CD14-positive monocyte (primary cell): Measurements from ENCODE around the gene LIX1. TPM values are rescaled to one million over a fixed set of nuclear protein-coding genes. Genes with fewer than 3 reads are reported as not detected.
"Not testable (repeated sequence)": the region's sequence is repeated elsewhere in the genome, so short reads cannot be mapped to it uniquely, and the experiment has no call there.

Experiments
- DNase-seq, 3 donors: peaks; one replicate each; pipeline ENCODE4 v3.0.0-alpha.2; 2011 to 2022
- H2AFZ ChIP-seq: 2 replicates; pipeline ENCODE4 v1.6.0; 2012; ENCODE audit warnings: mild to moderate bottlenecking, low read depth, low read length, inconsistent platforms; ENCODE audit not compliant: insufficient read depth, poor library complexity, severe bottlenecking
- H3K27ac ChIP-seq, 2 donors: 1 replicate in 1 of 2; 2 replicates in 1 of 2; pipeline ENCODE4 v1.5.1; 2012 to 2013; ENCODE audit warnings: low read length in 2 of 2, control low read depth in 1 of 2, inconsistent platforms in 1 of 2, low read depth in 1 of 2, mild to moderate bottlenecking in 1 of 2
- H3K27me3 ChIP-seq, 2 donors: one replicate each; pipeline versions ENCODE4 v1.6.0 to v1.6.1; 2011 to 2013; ENCODE audit warnings: low read length in 2 of 2; ENCODE audit not compliant: control insufficient read depth in 2 of 2, insufficient read depth in 2 of 2
- H3K36me3 ChIP-seq, 2 donors: replicated peaks in 1 of 2; 1 replicate in 1 of 2; 2 replicates in 1 of 2; pipeline versions ENCODE4 v1.5.1 to v1.6.1; 2012 to 2013; ENCODE audit warnings: low read length in 2 of 2, control low read depth in 1 of 2, inconsistent platforms in 1 of 2, mild to moderate bottlenecking in 1 of 2; ENCODE audit not compliant: insufficient read depth in 2 of 2, control insufficient read depth in 1 of 2
- H3K4me1 ChIP-seq, 2 donors: 1 replicate in 1 of 2; 2 replicates in 1 of 2; pipeline versions ENCODE4 v1.5.1 to v1.6.1; 2012 to 2013; ENCODE audit warnings: low read length in 2 of 2, control low read depth in 1 of 2, inconsistent platforms in 1 of 2, mild to moderate bottlenecking in 1 of 2, moderate library complexity in 1 of 2; ENCODE audit not compliant: insufficient read depth in 2 of 2, control insufficient read depth in 1 of 2
- H3K4me2 ChIP-seq: replicated peaks from 2 replicates; pipeline ENCODE3; 2012; ENCODE audit warnings: low read length, moderate library complexity, mild to moderate bottlenecking; ENCODE audit not compliant: poor library complexity, severe bottlenecking; ENCODE audit errors: extremely low read depth
- H3K4me3 ChIP-seq, 3 experiments: fragments of 200-600 bp in 1 of 3; sonication (generic) in 1 of 3; replicated peaks in 1 of 3; 1 replicate in 2 of 3; 2 replicates in 1 of 3; pipeline ENCODE4 v1.5.1; 2011 to 2013; ENCODE audit warnings: low read length in 3 of 3, mild to moderate bottlenecking in 3 of 3, control low read depth in 2 of 3, low read depth in 2 of 3, inconsistent platforms in 1 of 3, moderate library complexity in 1 of 3
- H3K79me2 ChIP-seq: 2 replicates; pipeline ENCODE4 v1.6.0; 2012; ENCODE audit warnings: mild to moderate bottlenecking, control low read depth, inconsistent platforms, low read length, moderate library complexity; ENCODE audit not compliant: insufficient read depth
- H3K9ac ChIP-seq: 2 replicates; pipeline ENCODE4 v1.6.0; 2017; ENCODE audit warnings: low read length, mild to moderate bottlenecking; ENCODE audit not compliant: insufficient read depth, poor library complexity, severe bottlenecking
- H3K9me3 ChIP-seq, 2 donors: replicated peaks in 1 of 2; 1 replicate in 1 of 2; 2 replicates in 1 of 2; pipeline versions ENCODE4 v1.5.1 to v1.6.1; 2012 to 2013; ENCODE audit warnings: low read length in 2 of 2, control low read depth in 1 of 2; ENCODE audit not compliant: control insufficient read depth in 1 of 2, insufficient read depth in 1 of 2
- H4K20me1 ChIP-seq: 2 replicates; pipeline ENCODE4 v1.6.0; 2012; ENCODE audit warnings: mild to moderate bottlenecking, low read length, control low read depth, moderate library complexity; ENCODE audit not compliant: insufficient read depth
- H3K27ac Mint-ChIP-seq, 7 donors: one replicate each; pipeline ENCODE4 v1.8.0; 2020; ENCODE audit warnings: mild to moderate bottlenecking in 7 of 7, mixed read lengths in 7 of 7, moderate library complexity in 6 of 7, inconsistent platforms in 2 of 7
- H3K27me3 Mint-ChIP-seq, 3 donors: one replicate each; pipeline ENCODE4 v1.8.0; 2021 to 2022; ENCODE audit warnings: low read depth in 3 of 3, mild to moderate bottlenecking in 3 of 3, mixed read lengths in 3 of 3, moderate library complexity in 3 of 3, inconsistent platforms in 1 of 3
- H3K36me3 Mint-ChIP-seq, 2 donors: one replicate each; pipeline ENCODE4 v1.8.0; 2020; ENCODE audit warnings: mixed read lengths in 2 of 2, inconsistent platforms in 1 of 2, mild to moderate bottlenecking in 1 of 2
- H3K4me1 Mint-ChIP-seq: one replicate; pipeline ENCODE4 v1.8.0; 2020; ENCODE audit warnings: mild to moderate bottlenecking, mixed read lengths
- H3K4me3 Mint-ChIP-seq, 2 donors: one replicate each; pipeline ENCODE4 v1.8.0; 2020; ENCODE audit warnings: mild to moderate bottlenecking in 2 of 2, mixed read lengths in 2 of 2, moderate library complexity in 1 of 2
- H3K9me3 Mint-ChIP-seq, 7 donors: one replicate each; pipeline ENCODE4 v1.8.0; 2020 to 2022; ENCODE audit warnings: mixed read lengths in 7 of 7, mild to moderate bottlenecking in 6 of 7, moderate library complexity in 6 of 7, inconsistent platforms in 2 of 7
- WGBS: methylation state at CpG from one replicate; pipeline ENCODE4 v1.1.5; 2013; ENCODE audit warnings: missing lambda C conversion rate; ENCODE audit not compliant: insufficient coverage; 5-methylcytosine and 5-hydroxymethylcytosine counted together
- intact Hi-C, 2 donors: fragments of 100-400 bp; cut with micrococcal nuclease; formaldehyde crosslinking; loops; one replicate each; pipeline versions ENCODE4 v1.15.0 to v1.15.1; 2023
- polyA plus RNA-seq, 3 donors: library from polyadenylated mRNA; depleted of rRNA in 1 of 3; unstranded in 2 of 3; stranded (reverse) in 1 of 3; fragments of 300-500 nt in 2 of 3; fragments of >200 nt in 1 of 3; fragmentation: Illumina TruSeq in 2 of 3; gene quantifications; 1 replicate in 2 of 3; 2 replicates in 1 of 3; pipeline ENCODE4 v1.2.3, GENCODE V29; 2012 to 2021
- TF ChIP-seq, protein P1 (sequence below): fragments of 200-600 bp; IDR thresholded peaks from one replicate; pipeline ENCODE4 v1.8.0; 2022; ENCODE audit warnings: antibody characterized with exemption, mild to moderate bottlenecking

LIX1 gene
- polyA plus RNA-seq, 3 donors, result not detected

- Histone ChIP-seq H3K36me3 (peaks cover 19 to 24% of the 10 kb centered on the region in 2 donors), H3K4me1 (peaks cover 21% of the 10 kb centered on the region in 2 donors), H3K9me3 (no peaks in the 10 kb centered on the region), H3K4me3 (peak overlapping the region; percentile 94 to 97 (median 94)), H3K79me2 (peaks cover 38% of the 10 kb centered on the region), H3K27me3 (no peaks in the 10 kb centered on the region), H4K20me1 (peaks cover 5% of the 10 kb centered on the region), H3K9ac (peak overlapping the region; percentile 74), H2AFZ (peak overlapping the region; percentile 85), H3K4me2 (peak overlapping the region; percentile 71), H3K27ac (peak overlapping the region; percentile 93 to 99)
- peak in 2 of 3 donors; percentile 22 to 31 for DNase-seq
- peaks cover 0 to 3% (median 0%) of the 10 kb centered on the region in 7 donors for H3K9me3 Mint-ChIP-seq
- H3K36me3 Mint-ChIP-seq, result peaks cover 30% of the 10 kb centered on the region in 2 donors
- H3K4me1 Mint-ChIP-seq, result peaks cover 35% of the 10 kb centered on the region
- peak overlapping the region; percentile 98 for H3K4me3 Mint-ChIP-seq
- TF ChIP-seq, protein P1, sequence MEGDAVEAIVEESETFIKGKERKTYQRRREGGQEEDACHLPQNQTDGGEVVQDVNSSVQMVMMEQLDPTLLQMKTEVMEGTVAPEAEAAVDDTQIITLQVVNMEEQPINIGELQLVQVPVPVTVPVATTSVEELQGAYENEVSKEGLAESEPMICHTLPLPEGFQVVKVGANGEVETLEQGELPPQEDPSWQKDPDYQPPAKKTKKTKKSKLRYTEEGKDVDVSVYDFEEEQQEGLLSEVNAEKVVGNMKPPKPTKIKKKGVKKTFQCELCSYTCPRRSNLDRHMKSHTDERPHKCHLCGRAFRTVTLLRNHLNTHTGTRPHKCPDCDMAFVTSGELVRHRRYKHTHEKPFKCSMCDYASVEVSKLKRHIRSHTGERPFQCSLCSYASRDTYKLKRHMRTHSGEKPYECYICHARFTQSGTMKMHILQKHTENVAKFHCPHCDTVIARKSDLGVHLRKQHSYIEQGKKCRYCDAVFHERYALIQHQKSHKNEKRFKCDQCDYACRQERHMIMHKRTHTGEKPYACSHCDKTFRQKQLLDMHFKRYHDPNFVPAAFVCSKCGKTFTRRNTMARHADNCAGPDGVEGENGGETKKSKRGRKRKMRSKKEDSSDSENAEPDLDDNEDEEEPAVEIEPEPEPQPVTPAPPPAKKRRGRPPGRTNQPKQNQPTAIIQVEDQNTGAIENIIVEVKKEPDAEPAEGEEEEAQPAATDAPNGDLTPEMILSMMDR, result no peak
- peaks cover 1 to 5% (median 2%) of the 10 kb centered on the region in 3 donors for H3K27me3 Mint-ChIP-seq
- H3K27ac Mint-ChIP-seq, result peak overlapping the region; percentile 98 to 99 (median 99)
- intact Hi-C loops, result loop anchor here in 1 of 2 donors (5.0 kb wide), 1 partner anchor 375 kb away; the partner anchor contains the start of gene ERAP1
- WGBS, result 0% methylated on average over 2 of the region's 12 CpGs
Measured at GRCh38 chr5:97182571-97183099, 40.2 kb upstream of the LIX1 start.

DNA sequence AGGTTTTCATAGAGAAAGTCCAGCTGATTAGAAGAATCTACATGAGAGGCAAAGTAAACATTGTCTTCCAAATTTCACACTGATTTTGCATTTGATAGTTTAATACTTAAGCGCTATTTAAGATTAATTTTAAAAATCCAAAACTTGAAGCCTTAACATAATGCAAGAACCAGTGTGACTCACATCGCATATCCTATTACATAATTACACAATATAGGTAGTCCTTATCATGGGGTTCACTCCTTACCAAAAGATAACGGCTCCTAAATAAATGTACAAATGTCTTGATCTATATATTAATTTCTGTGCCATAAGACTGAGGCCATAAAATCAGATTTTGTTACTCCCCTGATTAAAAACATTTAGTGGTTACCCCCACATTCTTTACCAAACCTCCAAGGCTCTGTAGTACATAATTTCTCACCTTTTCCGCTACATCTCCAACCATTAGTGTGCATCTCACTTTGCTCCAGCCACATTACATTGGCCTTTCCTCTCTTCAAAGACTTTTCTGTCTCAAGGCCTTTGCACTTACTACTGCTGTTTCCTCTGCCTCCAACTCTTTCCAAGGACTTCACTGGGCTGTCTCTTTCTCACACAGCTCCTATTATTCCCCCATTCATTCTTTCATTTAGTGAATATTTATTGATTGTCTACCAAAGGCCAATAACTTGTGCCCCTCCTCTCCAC is 39.6 kb upstream of the LIX1 start:
- H3K27me3 ChIP-seq, result no peaks in the 10 kb centered on the region
- peaks cover 5% of the 10 kb centered on the region for H4K20me1 ChIP-seq
- H3K9ac ChIP-seq, result peak overlapping the region; percentile 74
- H3K79me2 ChIP-seq, result peaks cover 38% of the 10 kb centered on the region
- TF ChIP-seq, protein P1, result no peak
- peak overlapping the region; percentile 85 for H2AFZ ChIP-seq
- Mint-ChIP-seq H3K36me3 (peaks cover 32 to 36% of the 10 kb centered on the region in 2 donors), H3K27ac (peak overlapping the region; percentile 78 to 99 (median 99)), H3K27me3 (peaks cover 0 to 5% (median 2%) of the 10 kb centered on the region in 3 donors), H3K4me1 (peaks cover 35% of the 10 kb centered on the region), H3K9me3 (peaks cover 0 to 3% (median 0%) of the 10 kb centered on the region in 7 donors), H3K4me3 (peak overlapping the region; percentile 98)
- DNase-seq, result peak in 2 of 3 donors; percentile 24 to 25
- no peaks in the 10 kb centered on the region for H3K9me3 ChIP-seq
- peaks cover 25 to 30% of the 10 kb centered on the region in 2 donors for H3K36me3 ChIP-seq
- WGBS, result 100% methylated on average over 1 of the region's 4 CpGs
- H3K4me3 ChIP-seq, result peak overlapping the region; percentile 94 to 97 (median 94)
- intact Hi-C loops, result loop anchor here in 1 of 2 donors (5.0 kb wide), 1 partner anchor 375 kb away; the partner anchor contains the start of gene ERAP1
- H3K4me2 ChIP-seq, result peak overlapping the region; percentile 71
- peak overlapping the region in 1 of 2 donors; percentile 99 for H3K27ac ChIP-seq
- peaks cover 21% of the 10 kb centered on the region in 2 donors for H3K4me1 ChIP-seq

GRCh38 chr5:97179457-97179856 is 37.0 kb upstream of the LIX1 start:
- intact Hi-C loops, H3K4me3 Mint-ChIP-seq: not testable (repeated sequence)
- H3K4me1 Mint-ChIP-seq, result peaks cover 33% of the 10 kb centered on the region

More at GRCh38 chr5:97179457-97179856, 37.0 kb upstream of the LIX1 start:
- H3K4me3 ChIP-seq, H3K27ac Mint-ChIP-seq, DNase-seq, H3K27me3 ChIP-seq, H2AFZ ChIP-seq, H3K27me3 Mint-ChIP-seq, H3K9me3 ChIP-seq, H3K9me3 Mint-ChIP-seq, H3K9ac ChIP-seq, H3K4me2 ChIP-seq, H3K27ac ChIP-seq, H4K20me1 ChIP-seq: not testable (repeated sequence)
- H3K4me1 ChIP-seq, result peaks cover 21% of the 10 kb centered on the region in 2 donors
- H3K79me2 ChIP-seq, result peaks cover 38% of the 10 kb centered on the region
- peaks cover 50 to 55% of the 10 kb centered on the region in 2 donors for H3K36me3 ChIP-seq
- WGBS, result no CpG with 5 or more reads among the region's 3 CpGs
- H3K36me3 Mint-ChIP-seq, result peaks cover 48 to 57% of the 10 kb centered on the region in 2 donors
